ENCODE measurements around the gene HCN4. TPM values are rescaled to one million over a fixed set of nuclear protein-coding genes. Genes with fewer than 3 reads are reported as not detected.
A peak's percentile ranks its signal among the peaks of the same experiment; 100 is the strongest.

HCN4 gene
- total RNA-seq, 4 donors from 2014 or later, result 0.18 to 0.85 TPM; not detected in 2

GRCh38 chr15:73370151-73370550 is 1.4 kb upstream of the HCN4 start:
- H3K36me3 ChIP-seq, result no peaks in the 10 kb centered on the region
- H3K4me1 ChIP-seq, result peaks cover 0 to 19% (median 0%) of the 10 kb centered on the region in 4 donors
- H3K9me3 ChIP-seq, result no peaks in the 10 kb centered on the region
- peaks cover 0 to 24% of the 10 kb centered on the region in 2 donors for H3K27me3 ChIP-seq
- no peak overlapping the region for H3K27ac ChIP-seq
- no peak overlapping the region for H3K4me3 ChIP-seq
- no peak for TF ChIP-seq CTCF (IDR thresholded peaks at IDR 0.05)
- TF ChIP-seq POLR2A (IDR thresholded peaks at IDR 0.05), result no peak
- DNase-seq, result no peak

DNA sequence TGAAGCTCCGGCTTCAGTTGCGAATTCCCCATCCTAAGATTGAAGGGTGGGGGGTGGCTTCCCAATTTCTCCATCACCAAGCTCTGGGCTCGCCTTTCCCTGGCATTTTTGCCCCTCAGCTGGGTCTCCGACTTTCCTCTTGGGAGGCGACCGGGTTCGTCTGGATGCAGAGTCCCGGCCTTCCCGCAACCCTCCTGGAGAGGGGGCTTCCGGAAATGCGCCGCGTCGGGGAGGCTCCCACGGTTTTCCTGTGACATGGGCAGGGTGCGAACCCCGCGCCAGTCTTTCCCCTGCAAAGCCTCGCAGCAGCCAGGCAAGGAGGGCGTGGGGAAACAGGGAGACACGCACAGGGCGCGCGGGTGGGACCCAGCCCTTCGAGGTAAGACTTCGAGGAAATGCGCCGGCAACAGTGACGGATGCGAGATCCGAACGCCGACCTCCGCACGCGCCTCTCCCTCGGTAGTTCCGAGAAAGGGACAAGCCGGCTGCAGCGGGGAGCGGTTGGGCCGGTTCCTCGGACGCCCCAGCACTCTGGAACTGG is 466 bp upstream of the HCN4 start:
- H3K36me3 ChIP-seq, result no peaks in the 10 kb centered on the region
- peaks cover 0 to 24% of the 10 kb centered on the region in 2 donors for H3K27me3 ChIP-seq
- H3K27ac ChIP-seq, result no peak overlapping the region
- peak overlapping the region in 1 of 4 donors; percentile 59 for H3K4me3 ChIP-seq
- H3K4me1 ChIP-seq, result peaks cover 0 to 19% (median 0%) of the 10 kb centered on the region in 4 donors
- H3K9me3 ChIP-seq, result no peaks in the 10 kb centered on the region
- no peak for DNase-seq
- TF ChIP-seq CTCF (IDR thresholded peaks at IDR 0.05) (no peak), POLR2A (IDR thresholded peaks at IDR 0.05) (no peak)

DNA sequence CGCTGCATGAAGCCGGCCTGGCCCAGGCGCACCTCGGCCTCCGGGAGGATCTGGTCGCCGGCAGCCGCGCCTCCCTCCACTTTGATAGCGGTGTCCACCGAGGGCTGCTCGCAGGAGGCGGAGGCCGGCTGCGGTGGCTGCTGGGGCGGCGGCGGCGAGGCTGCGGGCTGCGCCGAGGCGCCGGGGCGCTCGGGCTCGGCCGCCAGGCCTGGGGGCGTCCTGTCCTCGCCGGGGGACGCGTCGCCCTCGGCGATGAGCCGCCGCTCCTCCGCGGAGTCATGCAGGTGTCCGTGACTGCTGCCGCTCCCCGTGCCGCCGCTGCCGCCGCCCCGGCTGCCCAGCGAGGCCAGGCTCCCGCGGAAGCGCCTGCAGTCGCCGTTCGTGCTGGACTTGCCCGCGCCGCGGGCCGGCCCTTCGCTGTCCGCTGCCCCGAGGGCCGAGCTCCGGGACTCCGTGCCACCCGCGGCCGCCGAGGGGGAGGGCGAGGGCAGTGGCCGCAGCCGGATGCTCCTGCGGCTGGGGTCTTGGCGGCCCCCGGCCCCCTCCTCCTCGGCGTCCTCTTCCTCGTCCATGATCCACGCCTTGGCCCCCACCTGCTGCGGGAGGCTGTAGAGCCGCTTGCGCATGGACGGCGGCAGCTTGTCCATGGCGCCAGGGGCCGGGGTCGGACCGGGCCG is 996 bp downstream of the HCN4 start:
- TF ChIP-seq POLR2A (IDR thresholded peaks at IDR 0.05) (no peak), CTCF (IDR thresholded peaks at IDR 0.05) (no peak)
- H3K4me3 ChIP-seq, result peak overlapping the region in 2 of 4 donors; percentile 47 to 59
- DNase-seq, result no peak
- H3K4me1 ChIP-seq, result peaks cover 0 to 19% (median 0%) of the 10 kb centered on the region in 4 donors
- no peak overlapping the region for H3K27ac ChIP-seq
- H3K27me3 ChIP-seq, result peaks cover 0 to 24% of the 10 kb centered on the region in 2 donors
- H3K36me3 ChIP-seq, result no peaks in the 10 kb centered on the region
- H3K9me3 ChIP-seq, result no peaks in the 10 kb centered on the region

DNA sequence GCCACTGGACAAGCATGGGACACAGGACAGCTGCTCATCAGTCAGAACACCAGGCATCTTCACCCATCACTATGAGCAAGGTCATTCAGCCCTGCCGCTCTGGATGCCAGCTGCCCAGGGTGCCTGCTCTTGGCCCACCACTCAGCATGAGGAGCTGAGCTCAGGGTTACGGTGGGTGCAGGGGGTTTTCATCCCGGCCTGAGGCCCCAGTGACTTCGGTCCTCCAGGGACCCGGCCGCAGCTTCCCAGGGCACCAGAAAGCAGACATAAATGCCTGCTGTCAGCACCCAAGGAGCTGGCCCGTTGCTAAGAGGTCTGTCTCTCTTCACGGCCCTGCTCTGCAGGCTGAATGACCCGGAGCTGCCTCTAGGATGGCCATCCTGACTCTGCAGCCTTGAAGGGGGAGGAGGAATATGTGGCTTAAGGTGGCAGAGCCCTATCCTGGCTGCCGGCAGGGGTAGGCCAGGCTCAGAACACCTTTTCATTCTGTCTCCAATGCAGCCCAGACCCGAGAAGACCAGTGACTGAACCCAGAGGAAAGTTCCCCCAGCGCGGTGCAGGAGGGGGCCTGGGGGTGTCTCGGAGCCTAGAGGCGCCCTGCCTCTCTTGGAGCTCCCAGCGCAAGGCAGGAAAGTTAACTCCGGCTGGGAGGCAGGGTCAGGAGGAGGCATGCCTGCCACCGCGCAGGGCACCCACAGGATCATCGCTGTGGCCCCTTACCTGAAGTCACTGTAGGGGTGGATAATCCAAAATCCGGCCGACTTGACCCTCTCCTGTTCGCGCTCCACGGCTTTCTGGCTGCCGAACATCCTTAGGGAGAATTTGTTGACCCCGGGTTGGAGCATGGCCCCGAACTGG is 1.8 kb downstream of the HCN4 start:
- no peak for DNase-seq
- Histone ChIP-seq H3K4me3 (no peak overlapping the region), H3K9me3 (no peaks in the 10 kb centered on the region), H3K27me3 (peaks cover 0 to 24% of the 10 kb centered on the region in 2 donors), H3K27ac (no peak overlapping the region), H3K4me1 (peaks cover 0 to 19% (median 0%) of the 10 kb centered on the region in 4 donors), H3K36me3 (no peaks in the 10 kb centered on the region)
- TF ChIP-seq CTCF (IDR thresholded peaks at IDR 0.05) (no peak), POLR2A (IDR thresholded peaks at IDR 0.05) (no peak)

DNA sequence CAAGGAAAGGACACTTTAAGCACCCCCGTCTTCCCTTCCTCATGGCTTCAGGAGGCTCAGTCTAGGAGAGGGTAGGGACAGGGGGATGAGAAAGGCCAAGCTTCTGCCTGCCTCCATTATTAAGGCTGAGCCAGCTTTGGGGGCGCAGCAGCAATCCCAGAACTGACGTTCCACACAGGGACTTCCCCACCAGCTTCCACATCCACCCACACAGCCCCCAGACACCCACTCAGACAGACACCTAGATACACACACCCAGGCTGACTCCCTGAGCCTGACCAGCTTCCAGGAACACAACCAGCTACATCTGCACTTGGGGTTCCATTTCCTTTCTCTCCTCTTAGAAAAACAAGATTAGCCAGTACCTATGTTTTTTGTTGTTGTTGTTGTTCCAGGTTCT is 4.7 kb downstream of the HCN4 start:
- H3K4me1 ChIP-seq, result peaks cover 0 to 17% (median 0%) of the 10 kb centered on the region in 4 donors
- H3K27me3 ChIP-seq, result peaks cover 0 to 22% of the 10 kb centered on the region in 2 donors
- no peaks in the 10 kb centered on the region for H3K9me3 ChIP-seq
- DNase-seq, result no peak
- H3K36me3 ChIP-seq, result no peaks in the 10 kb centered on the region
- no peak overlapping the region for H3K27ac ChIP-seq
- TF ChIP-seq CTCF (IDR thresholded peaks at IDR 0.05) (no peak), POLR2A (IDR thresholded peaks at IDR 0.05) (no peak)
- H3K4me3 ChIP-seq, result no peak overlapping the region

Data from Peyer's patch (tissue), 4 donors.